HEK293 (cell line): ENCODE measurements around the gene ZKSCAN1.

ENCODE experiments used
- CTCF ChIA-PET: fragments of 350-600 bp; formaldehyde crosslinking; extraction: SDS; loops from one replicate; lab custom pipeline; 2021; ENCODE audit warnings: antibody characterized with exemption; lab: Yijun Ruan, JAX
- POLR2A ChIA-PET: fragments of 300-600 bp; formaldehyde crosslinking; extraction: SDS; loops from one replicate; lab custom pipeline; 2020; ENCODE audit warnings: antibody characterized with exemption, inconsistent platforms; lab: Yijun Ruan, JAX
- H3K27ac ChIP-seq: fragments of 200-500 bp; sonication (Bioruptor generic); 2 replicates; pipeline ENCODE4 v1.5.1; 2014; ENCODE audit warnings: low read depth, low read length, control low read depth, inconsistent platforms; ENCODE audit errors: extremely low read depth
- H3K36me3 ChIP-seq, 2 experiments: fragments of 200-500 bp in 1 of 2; sonication (Bioruptor generic) in 1 of 2; 1 replicate in 1 of 2; 2 replicates in 1 of 2; pipeline ENCODE4 v1.5.1; 2014 to 2017; ENCODE audit warnings: inconsistent platforms in 2 of 2, low read length in 2 of 2; ENCODE audit not compliant: control insufficient read depth in 2 of 2, insufficient read depth in 1 of 2
- H3K4me1 ChIP-seq: fragments of 200-500 bp; sonication (Bioruptor generic); 2 replicates; pipeline ENCODE4 v1.5.1; 2014; ENCODE audit warnings: mild to moderate bottlenecking, low read length, inconsistent platforms; ENCODE audit not compliant: control insufficient read depth, insufficient read depth
- H3K4me3 ChIP-seq: 2 replicates; pipeline ENCODE4 v1.5.1; 2011; ENCODE audit warnings: low read depth, mild to moderate bottlenecking, control low read depth, low read length, moderate library complexity
- H3K9me3 ChIP-seq: fragments of 200-500 bp; sonication (Bioruptor generic); 2 replicates; pipeline ENCODE4 v1.5.1; 2014; ENCODE audit warnings: low read depth, low read length, inconsistent platforms; ENCODE audit not compliant: control insufficient read depth, insufficient read depth
- FEZF1 ChIP-seq: fragments of 450-650 bp; formaldehyde crosslinking; IDR thresholded peaks from 2 replicates; pipeline ENCODE4 v1.5.1; 2016; ENCODE audit warnings: missing biosample characterization, missing genetic modification characterization
- GLIS1 ChIP-seq: fragments of 450-650 bp; formaldehyde crosslinking; IDR thresholded peaks from 2 replicates; pipeline ENCODE4 v1.5.1; 2016; ENCODE audit warnings: missing biosample characterization, missing genetic modification characterization
- HOXC10 ChIP-seq: sonication (generic); formaldehyde crosslinking; IDR thresholded peaks from 2 replicates; pipeline ENCODE4 v1.8.1; 2023; ENCODE audit warnings: mild to moderate bottlenecking, missing genetic modification reagents
- TRIM28 ChIP-seq: IDR thresholded peaks from 2 replicates; pipeline ENCODE4 v1.6.1; 2011; ENCODE audit warnings: low read length, control low read depth, borderline replicate concordance
- YY2 ChIP-seq: fragments of 450-650 bp; formaldehyde crosslinking; IDR thresholded peaks from 2 replicates; pipeline ENCODE4 v1.5.1; 2016; ENCODE audit warnings: missing biosample characterization, missing genetic modification characterization
- ZBTB21 ChIP-seq: fragments of 450-650 bp; formaldehyde crosslinking; IDR thresholded peaks from 2 replicates; pipeline ENCODE4 v1.5.1; 2017; ENCODE audit warnings: missing biosample characterization, missing genetic modification characterization
- ZBTB44 ChIP-seq: fragments of 450-650 bp; IDR thresholded peaks from 2 replicates; pipeline ENCODE4 v1.5.1; 2018; ENCODE audit warnings: missing biosample characterization, mild to moderate bottlenecking, missing genetic modification characterization
- ZBTB8A ChIP-seq: fragments of 450-650 bp; formaldehyde crosslinking; IDR thresholded peaks from 2 replicates; pipeline ENCODE4 v1.5.1; 2016; ENCODE audit warnings: missing biosample characterization, missing genetic modification characterization
- ZNF132 ChIP-seq: fragments of 450-650 bp; formaldehyde crosslinking; IDR thresholded peaks from 2 replicates; pipeline ENCODE4 v1.5.1; 2017; ENCODE audit warnings: missing biosample characterization, missing genetic modification characterization, borderline replicate concordance
- ZNF140 ChIP-seq: fragments of 450-650 bp; formaldehyde crosslinking; IDR thresholded peaks from 2 replicates; pipeline ENCODE4 v1.5.1; 2016; ENCODE audit warnings: missing biosample characterization, missing genetic modification characterization
- ZNF175 ChIP-seq: fragments of 450-650 bp; formaldehyde crosslinking; IDR thresholded peaks from 2 replicates; pipeline ENCODE4 v1.5.1; 2016; ENCODE audit warnings: missing biosample characterization, missing genetic modification characterization
- ZNF18 ChIP-seq: fragments of 450-650 bp; formaldehyde crosslinking; IDR thresholded peaks from 2 replicates; pipeline ENCODE4 v1.5.1; 2016; ENCODE audit warnings: missing biosample characterization, missing genetic modification characterization
- ZNF202 ChIP-seq: fragments of 450-650 bp; formaldehyde crosslinking; IDR thresholded peaks from 2 replicates; pipeline ENCODE4 v1.5.1; 2016; ENCODE audit warnings: missing biosample characterization, missing genetic modification characterization, borderline replicate concordance
- ZNF214 ChIP-seq: fragments of 450-650 bp; formaldehyde crosslinking; IDR thresholded peaks from 2 replicates; pipeline ENCODE4 v1.5.1; 2017; ENCODE audit warnings: missing biosample characterization, mild to moderate bottlenecking, missing genetic modification characterization, borderline replicate concordance
- ZNF221 ChIP-seq: fragments of 450-650 bp; formaldehyde crosslinking; IDR thresholded peaks from 2 replicates; pipeline ENCODE4 v1.5.1; 2017; ENCODE audit warnings: missing biosample characterization, missing genetic modification characterization, borderline replicate concordance
- ZNF423 ChIP-seq: fragments of 450-650 bp; formaldehyde crosslinking; IDR thresholded peaks from 2 replicates; pipeline ENCODE4 v1.5.1; 2016; ENCODE audit warnings: missing biosample characterization, missing genetic modification characterization
- ZNF473 ChIP-seq: fragments of 450-650 bp; formaldehyde crosslinking; IDR thresholded peaks from 2 replicates; pipeline ENCODE4 v1.5.1; 2017; ENCODE audit warnings: missing biosample characterization, missing genetic modification characterization
- ZNF549 ChIP-seq: fragments of 450-650 bp; IDR thresholded peaks from 2 replicates; pipeline ENCODE4 v1.5.1; 2018; ENCODE audit warnings: missing biosample characterization, missing genetic modification characterization, mild to moderate bottlenecking, inconsistent platforms, moderate library complexity
- ZNF621 ChIP-seq: fragments of 450-650 bp; formaldehyde crosslinking; IDR thresholded peaks from 2 replicates; pipeline ENCODE4 v1.5.1; 2017; ENCODE audit warnings: missing biosample characterization, missing genetic modification characterization
- ZNF626 ChIP-seq: fragments of 450-650 bp; sonication (Bioruptor Pico); formaldehyde crosslinking; IDR thresholded peaks from 2 replicates; pipeline ENCODE4 v1.5.1; 2018; ENCODE audit warnings: missing biosample characterization, missing genetic modification characterization, inconsistent platforms
- ZNF707 ChIP-seq: fragments of 450-650 bp; formaldehyde crosslinking; IDR thresholded peaks from 2 replicates; pipeline ENCODE4 v1.5.1; 2016; ENCODE audit warnings: missing biosample characterization, missing genetic modification characterization
- ZNF747 ChIP-seq: fragments of 450-650 bp; formaldehyde crosslinking; IDR thresholded peaks from 2 replicates; pipeline ENCODE4 v1.5.1; 2016; ENCODE audit warnings: missing biosample characterization, missing genetic modification characterization
- TF ChIP-seq, protein P1 (sequence below): fragments of 450-650 bp; formaldehyde crosslinking; IDR thresholded peaks from 2 replicates; pipeline ENCODE4 v1.5.1; 2016; ENCODE audit warnings: missing biosample characterization, missing genetic modification characterization
- TF ChIP-seq, protein P2 (sequence below): fragments of 450-650 bp; formaldehyde crosslinking; IDR thresholded peaks from 2 replicates; pipeline ENCODE4 v1.5.1; 2016; ENCODE audit warnings: missing biosample characterization, missing genetic modification characterization
- TF ChIP-seq, protein P3 (sequence below): IDR thresholded peaks from 2 replicates; pipeline ENCODE4 v1.6.1; 2011; ENCODE audit warnings: mild to moderate bottlenecking, low read depth, low read length, borderline replicate concordance

Gene ZKSCAN1

GRCh38 chr7:100071018-100071723, 55.8 kb downstream of the ZKSCAN1 start (continued):
- TF ChIP-seq ZNF18 = no peak
- TF ChIP-seq ZNF621 (tag by site-specific recombination) = no peak
- TF ChIP-seq ZNF214 (tag by site-specific recombination) = no peak
- TF ChIP-seq ZNF707 (tag by site-specific recombination) = no peak
- TF ChIP-seq ZNF423 (tag by site-specific recombination) = no peak

- ChIA-PET POLR2A (no interaction called here), CTCF (no interaction called here)
- Histone ChIP-seq H3K27ac (no peak overlapping the region), H3K4me3 (no peak overlapping the region), H3K4me1 (no peaks in the 10 kb centered on the region), H3K9me3 (no peaks in the 10 kb centered on the region), H3K36me3 (peaks cover 30 to 77% of the 10 kb centered on the region in 2 experiments; a peak in 2 of 3 replicates)
- TF ChIP-seq ZNF549 (tag by site-specific recombination) (no peak), GLIS1 (tag by site-specific recombination) (no peak), ZBTB8A (tag by site-specific recombination) (no peak), ZNF202 (tag by site-specific recombination) (no peak), ZBTB44 (tag by site-specific recombination) (no peak), YY2 (no peak), FEZF1 (tag by site-specific recombination) (no peak), ZBTB21 (tag by site-specific recombination) (no peak), ZNF132 (tag by site-specific recombination) (no peak), HOXC10 (no peak), ZNF140 (tag by site-specific recombination) (no peak), ZNF626 (no peak), ZNF747 (no peak), ZNF221 (tag by site-specific recombination) (no peak), ZNF175 (tag by site-specific recombination) (no peak), TRIM28 (no peak), ZNF473 (tag by site-specific recombination) (no peak)
- TF ChIP-seq, protein P1, sequence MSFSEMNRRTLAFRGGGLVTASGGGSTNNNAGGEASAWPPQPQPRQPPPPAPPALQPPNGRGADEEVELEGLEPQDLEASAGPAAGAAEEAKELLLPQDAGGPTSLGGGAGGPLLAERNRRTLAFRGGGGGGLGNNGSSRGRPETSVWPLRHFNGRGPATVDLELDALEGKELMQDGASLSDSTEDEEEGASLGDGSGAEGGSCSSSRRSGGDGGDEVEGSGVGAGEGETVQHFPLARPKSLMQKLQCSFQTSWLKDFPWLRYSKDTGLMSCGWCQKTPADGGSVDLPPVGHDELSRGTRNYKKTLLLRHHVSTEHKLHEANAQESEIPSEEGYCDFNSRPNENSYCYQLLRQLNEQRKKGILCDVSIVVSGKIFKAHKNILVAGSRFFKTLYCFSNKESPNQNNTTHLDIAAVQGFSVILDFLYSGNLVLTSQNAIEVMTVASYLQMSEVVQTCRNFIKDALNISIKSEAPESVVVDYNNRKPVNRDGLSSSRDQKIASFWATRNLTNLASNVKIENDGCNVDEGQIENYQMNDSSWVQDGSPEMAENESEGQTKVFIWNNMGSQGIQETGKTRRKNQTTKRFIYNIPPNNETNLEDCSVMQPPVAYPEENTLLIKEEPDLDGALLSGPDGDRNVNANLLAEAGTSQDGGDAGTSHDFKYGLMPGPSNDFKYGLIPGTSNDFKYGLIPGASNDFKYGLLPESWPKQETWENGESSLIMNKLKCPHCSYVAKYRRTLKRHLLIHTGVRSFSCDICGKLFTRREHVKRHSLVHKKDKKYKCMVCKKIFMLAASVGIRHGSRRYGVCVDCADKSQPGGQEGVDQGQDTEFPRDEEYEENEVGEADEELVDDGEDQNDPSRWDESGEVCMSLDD (tag by site-specific recombination) = no peak
- TF ChIP-seq, protein P2, sequence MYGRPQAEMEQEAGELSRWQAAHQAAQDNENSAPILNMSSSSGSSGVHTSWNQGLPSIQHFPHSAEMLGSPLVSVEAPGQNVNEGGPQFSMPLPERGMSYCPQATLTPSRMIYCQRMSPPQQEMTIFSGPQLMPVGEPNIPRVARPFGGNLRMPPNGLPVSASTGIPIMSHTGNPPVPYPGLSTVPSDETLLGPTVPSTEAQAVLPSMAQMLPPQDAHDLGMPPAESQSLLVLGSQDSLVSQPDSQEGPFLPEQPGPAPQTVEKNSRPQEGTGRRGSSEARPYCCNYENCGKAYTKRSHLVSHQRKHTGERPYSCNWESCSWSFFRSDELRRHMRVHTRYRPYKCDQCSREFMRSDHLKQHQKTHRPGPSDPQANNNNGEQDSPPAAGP = no peak
- TF ChIP-seq, protein P3, sequence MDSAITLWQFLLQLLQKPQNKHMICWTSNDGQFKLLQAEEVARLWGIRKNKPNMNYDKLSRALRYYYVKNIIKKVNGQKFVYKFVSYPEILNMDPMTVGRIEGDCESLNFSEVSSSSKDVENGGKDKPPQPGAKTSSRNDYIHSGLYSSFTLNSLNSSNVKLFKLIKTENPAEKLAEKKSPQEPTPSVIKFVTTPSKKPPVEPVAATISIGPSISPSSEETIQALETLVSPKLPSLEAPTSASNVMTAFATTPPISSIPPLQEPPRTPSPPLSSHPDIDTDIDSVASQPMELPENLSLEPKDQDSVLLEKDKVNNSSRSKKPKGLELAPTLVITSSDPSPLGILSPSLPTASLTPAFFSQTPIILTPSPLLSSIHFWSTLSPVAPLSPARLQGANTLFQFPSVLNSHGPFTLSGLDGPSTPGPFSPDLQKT = no peak
Measured at GRCh38 chr7:100072462-100072861, 57.1 kb downstream of the ZKSCAN1 start.
